ENCODE measurements around the gene DLEC1. TPM values are rescaled to one million over a fixed set of nuclear protein-coding genes. Genes with fewer than 3 reads are reported as not detected.

DLEC1 gene
- total and polyA plus RNA-seq, 5 donors, result 0.23 to 1.0 (median 0.48) TPM

DNA sequence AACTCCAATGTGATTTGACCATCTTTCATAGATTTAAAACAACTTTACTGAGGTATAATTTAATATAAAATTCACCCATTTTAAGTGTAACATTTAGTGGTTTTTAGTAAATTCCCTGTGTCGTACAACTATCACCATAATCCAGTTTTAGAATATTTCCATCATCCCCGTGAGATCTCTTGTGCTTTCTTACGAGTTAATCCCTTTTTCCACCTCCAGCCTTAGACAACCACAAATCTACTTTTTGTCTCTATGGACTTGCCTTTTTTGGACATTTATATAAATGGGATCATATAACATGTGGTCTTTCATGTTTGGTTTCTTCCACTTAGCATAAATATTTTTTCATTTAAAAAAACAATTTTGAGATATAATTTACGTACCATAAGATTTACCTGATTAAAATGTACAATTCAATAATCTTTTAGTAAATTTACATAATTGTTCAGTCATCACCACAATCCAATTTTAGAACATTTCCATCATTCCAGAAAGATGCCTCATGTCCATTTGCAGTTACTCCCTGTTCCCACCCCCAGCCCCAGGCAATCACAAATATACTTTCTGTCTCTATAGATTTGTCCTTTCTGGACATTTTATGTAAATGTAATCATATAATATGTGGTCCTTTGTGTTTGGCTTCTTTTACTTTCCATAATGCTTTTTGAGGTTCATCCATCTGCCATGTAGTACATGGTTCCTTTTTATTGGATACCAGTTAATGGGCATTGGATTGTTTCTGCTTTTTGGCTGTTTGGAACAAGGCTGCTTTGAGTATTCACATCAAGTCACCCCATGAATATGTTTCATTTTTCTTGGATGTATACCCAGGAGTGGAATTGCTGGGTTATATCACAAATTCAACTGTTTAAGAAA, 129.4 kb downstream of the DLEC1 start:
- no peaks in the 10 kb centered on the region for H3K27me3 ChIP-seq (ENCODE audit: control insufficient read depth, insufficient read depth)
- WGBS, result 91% methylated on average over 4 of the region's 4 CpGs
- peaks cover 3% of the 10 kb centered on the region for H3K4me1 ChIP-seq (ENCODE audit: control insufficient read depth, insufficient read depth, low read length)
- no peak for ATAC-seq
- no peak overlapping the region for H3K27ac ChIP-seq (ENCODE audit: low read length)
- no peak for DNase-seq
- H3K4me3 ChIP-seq (ENCODE audit: low read length), result no peak overlapping the region
- H3K9me3 ChIP-seq (ENCODE audit: control insufficient read depth, low read length), result no peaks in the 10 kb centered on the region
- intact Hi-C loops (cut with DNase I), result no loop called here

GRCh38 chr3:38169027-38169317, 130.0 kb downstream of the DLEC1 start:
- no peak overlapping the region for H3K4me3 ChIP-seq (ENCODE audit: low read length)
- H3K9me3 ChIP-seq (ENCODE audit: control insufficient read depth, low read length), result no peaks in the 10 kb centered on the region
- no peaks in the 10 kb centered on the region for H3K27me3 ChIP-seq (ENCODE audit: control insufficient read depth, insufficient read depth)
- no peak overlapping the region for H3K27ac ChIP-seq (ENCODE audit: low read length)
- intact Hi-C loops (cut with DNase I), result no loop called here
- DNase-seq (no peak), ATAC-seq (no peak)
- 82% methylated on average over 1 of the region's 1 CpG for WGBS
- H3K4me1 ChIP-seq (ENCODE audit: control insufficient read depth, insufficient read depth, low read length), result peaks cover 3% of the 10 kb centered on the region

DNA sequence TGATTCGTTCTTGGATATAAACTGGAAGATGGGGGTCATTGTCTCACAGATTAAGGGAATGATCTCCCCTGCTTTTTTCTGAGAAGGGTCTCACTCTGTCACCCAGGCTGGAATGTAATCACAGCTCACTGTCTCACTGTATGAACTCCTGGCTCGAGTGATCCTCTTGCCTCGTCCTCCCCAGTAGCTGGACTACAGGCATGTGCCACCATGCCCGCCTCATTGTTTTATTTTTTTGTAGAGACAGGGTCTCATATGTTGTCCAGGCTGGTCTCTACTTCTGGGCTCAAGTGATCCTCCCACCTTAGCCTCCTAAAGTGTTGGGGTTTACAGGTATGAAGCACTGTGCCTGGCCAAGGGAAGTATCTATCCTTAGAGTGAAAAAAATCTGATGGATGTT, 131.7 kb downstream of the DLEC1 start:
- ATAC-seq (no peak), DNase-seq (no peak)
- WGBS, result 84% methylated on average over 4 of the region's 4 CpGs
- no peak overlapping the region for H3K4me3 ChIP-seq (ENCODE audit: low read length)
- peaks cover 3% of the 10 kb centered on the region for H3K4me1 ChIP-seq (ENCODE audit: control insufficient read depth, insufficient read depth, low read length)
- H3K27me3 ChIP-seq (ENCODE audit: control insufficient read depth, insufficient read depth), result no peaks in the 10 kb centered on the region
- intact Hi-C loops (cut with DNase I), result no loop called here
- no peaks in the 10 kb centered on the region for H3K9me3 ChIP-seq (ENCODE audit: control insufficient read depth, low read length)
- H3K27ac ChIP-seq (ENCODE audit: low read length), result no peak overlapping the region

GRCh38 chr3:38171622-38172021, 132.6 kb downstream of the DLEC1 start:
- no peaks in the 10 kb centered on the region for H3K9me3 ChIP-seq (ENCODE audit: control insufficient read depth, low read length)
- WGBS, result 87% methylated on average over 2 of the region's 2 CpGs
- DNase-seq, result no peak
- no peaks in the 10 kb centered on the region for H3K27me3 ChIP-seq (ENCODE audit: control insufficient read depth, insufficient read depth)
- no peak overlapping the region for H3K4me3 ChIP-seq (ENCODE audit: low read length)
- ATAC-seq, result no peak
- intact Hi-C loops (cut with DNase I), result no loop called here
- H3K4me1 ChIP-seq (ENCODE audit: control insufficient read depth, insufficient read depth, low read length), result no peaks in the 10 kb centered on the region
- no peak overlapping the region for H3K27ac ChIP-seq (ENCODE audit: low read length)

Other genes with a start within 250 kb of the DLEC1 start
- gene CTDSPL, start 177.3 kb upstream of the DLEC1 start, total RNA-seq, result 10 to 100 TPM; 38.3 to 50.9 (median 41.0) TPM
- gene CTDSPL, start 177.3 kb upstream of the DLEC1 start, polyA plus RNA-seq, result 13.6 TPM
- 1 to 10 TPM; 4.0 to 9.7 (median 8.8) TPM for gene VILL, start 48.4 kb upstream of the DLEC1 start, total RNA-seq
- gene VILL, start 48.4 kb upstream of the DLEC1 start, polyA plus RNA-seq, result 5.4 TPM
- gene PLCD1, start 9.6 kb upstream of the DLEC1 start, total RNA-seq, result 10 to 100 TPM; 12.1 to 17.7 (median 15.2) TPM
- gene PLCD1, start 9.6 kb upstream of the DLEC1 start, polyA plus RNA-seq, result 11.2 TPM
- gene ACAA1, start 97.9 kb downstream of the DLEC1 start, total RNA-seq, result 10 to 100 TPM; 80.8 to 98.8 (median 88.4) TPM
- gene ACAA1, start 97.9 kb downstream of the DLEC1 start, polyA plus RNA-seq, result 98.8 TPM
- gene MYD88, start 99.5 kb downstream of the DLEC1 start, total RNA-seq, result 10 to 100 TPM; 11.1 to 19.8 (median 13.1) TPM
- 8.4 TPM for gene MYD88, start 99.5 kb downstream of the DLEC1 start, polyA plus RNA-seq
- 10 to 100 TPM; 20.2 to 39.1 (median 25.1) TPM for gene OXSR1, start 126.3 kb downstream of the DLEC1 start, total RNA-seq
- gene OXSR1, start 126.3 kb downstream of the DLEC1 start, polyA plus RNA-seq, result 12.9 TPM
- under 1 TPM in 2 of 4 donors, not detected in 2; 0.18 to 0.29 TPM for gene SLC22A13, start 226.6 kb downstream of the DLEC1 start, total RNA-seq
- gene SLC22A13, start 226.6 kb downstream of the DLEC1 start, polyA plus RNA-seq, result 0.09 TPM
- gene SLC22A14, start 243.1 kb downstream of the DLEC1 start, total RNA-seq, result under 1 TPM in 2 of 4 donors, not detected in 2; 0.14 to 0.17 TPM
- gene SLC22A14, start 243.1 kb downstream of the DLEC1 start, polyA plus RNA-seq, result 0.11 TPM